NCI-H69 (cell line): Measurements from ENCODE around the gene SSX4B.
"Not testable (repeated sequence)": the region's sequence is repeated elsewhere in the genome, so short reads cannot be mapped to it uniquely, and the experiment has no call there.

Source experiments
- DNase-seq: peaks from one replicate; lab custom pipeline; 2025; lab: John Stamatoyannopoulos, UW

Gene SSX4B, protein sequence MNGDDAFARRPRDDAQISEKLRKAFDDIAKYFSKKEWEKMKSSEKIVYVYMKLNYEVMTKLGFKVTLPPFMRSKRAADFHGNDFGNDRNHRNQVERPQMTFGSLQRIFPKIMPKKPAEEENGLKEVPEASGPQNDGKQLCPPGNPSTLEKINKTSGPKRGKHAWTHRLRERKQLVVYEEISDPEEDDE

DNA sequence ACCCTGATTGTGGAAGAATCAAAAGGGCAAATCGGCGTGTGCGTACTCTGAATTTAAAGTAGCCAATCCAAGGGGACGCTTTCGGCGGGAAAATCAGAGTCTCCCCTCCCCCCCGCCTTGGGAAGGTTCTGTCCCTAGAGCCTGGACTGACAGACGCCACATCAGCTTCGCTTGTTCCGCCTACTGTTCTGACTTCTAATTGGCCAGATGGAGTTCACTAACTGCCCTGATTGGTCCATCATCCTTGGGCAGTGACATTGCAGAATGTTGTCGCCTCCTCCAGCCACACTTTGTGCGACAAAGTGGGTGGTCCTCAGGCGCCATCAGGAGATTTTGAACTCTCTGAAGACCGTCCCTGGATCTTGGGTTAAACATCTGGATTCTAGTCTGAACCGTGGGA lies at the start of gene SSX4B:
Gene SSX4B (minus strand): TSS at position 101 of the 400 bp plus-strand sequence. CDS start 588 bp downstream, outside the sequence.
- not testable (repeated sequence) for DNase-seq

- DNase-seq, result no peak
Measured at GRCh38 chrX:48460606-48461005, 48.8 kb upstream of the SSX4B start.

GRCh38 chrX:48460031-48460430 lies 48.3 kb upstream of the SSX4B start:
- no peak for DNase-seq

DNA sequence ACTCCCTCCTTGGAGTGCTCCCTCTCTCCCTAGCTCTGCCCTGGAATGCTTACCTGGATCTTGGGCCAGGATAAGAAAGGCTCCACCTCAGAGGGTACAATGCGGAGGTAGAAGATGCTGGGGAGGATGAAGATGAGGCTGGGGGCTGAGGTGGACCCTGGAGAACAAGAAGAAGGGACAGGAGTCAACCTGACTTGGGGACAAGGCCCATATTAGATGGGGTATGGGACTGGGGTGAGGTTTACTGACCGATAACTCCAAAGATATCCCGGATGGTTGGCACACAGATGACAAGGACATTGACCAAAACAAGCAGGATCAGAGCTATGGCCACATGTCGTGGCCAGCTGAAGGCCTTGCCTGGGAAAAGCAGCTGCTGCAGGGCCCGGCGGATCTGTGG lies 47.7 kb upstream of the SSX4B start:
- no peak for DNase-seq

DNA sequence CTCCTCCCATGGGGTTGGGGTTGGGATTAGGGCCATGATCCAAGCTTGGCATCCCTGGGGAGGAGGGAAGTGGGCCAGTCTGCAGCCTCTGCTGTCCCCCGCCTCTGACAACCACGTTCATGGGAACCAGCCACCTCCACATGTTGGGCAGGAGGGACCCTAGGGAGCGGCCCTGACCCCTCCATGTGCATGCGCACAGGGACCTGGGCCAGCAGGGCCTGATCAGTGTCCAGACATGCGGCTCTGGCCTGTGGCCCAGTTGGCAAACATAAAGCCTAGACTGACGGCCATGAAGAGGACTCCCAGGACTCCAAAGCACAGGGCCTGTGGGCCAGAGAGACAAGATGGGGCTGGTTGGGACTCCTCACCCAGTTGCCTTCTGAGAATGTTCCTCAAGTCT lies 47.0 kb upstream of the SSX4B start:
- no peak for DNase-seq

- DNase-seq, result no peak
Measured at GRCh38 chrX:48456628-48457331, 45.0 kb upstream of the SSX4B start.

- DNase-seq, result no peak
Measured at GRCh38 chrX:48451708-48452107, 39.9 kb upstream of the SSX4B start.

DNA sequence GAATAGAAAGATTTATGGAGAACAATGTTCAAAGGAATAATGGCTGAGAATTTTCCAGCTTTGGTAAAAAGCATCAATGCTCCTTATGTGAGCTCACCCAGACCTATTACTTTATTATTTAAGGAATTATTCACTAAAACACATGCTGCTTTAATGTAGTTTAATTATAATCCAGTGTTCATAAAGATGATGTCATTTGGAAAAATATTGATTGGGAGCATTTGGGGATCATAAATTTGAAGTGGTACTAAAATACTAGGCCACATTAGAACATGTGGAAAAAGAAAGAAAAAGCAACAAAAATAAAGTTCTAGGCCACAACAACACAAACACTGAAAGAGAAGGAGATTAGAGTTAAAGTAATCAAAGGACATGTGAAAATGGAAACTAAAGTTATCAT lies 38.3 kb upstream of the SSX4B start:
- DNase-seq, result no peak

GRCh38 chrX:48447201-48447600 lies 35.4 kb upstream of the SSX4B start:
- DNase-seq, result not testable (repeated sequence)

DNA sequence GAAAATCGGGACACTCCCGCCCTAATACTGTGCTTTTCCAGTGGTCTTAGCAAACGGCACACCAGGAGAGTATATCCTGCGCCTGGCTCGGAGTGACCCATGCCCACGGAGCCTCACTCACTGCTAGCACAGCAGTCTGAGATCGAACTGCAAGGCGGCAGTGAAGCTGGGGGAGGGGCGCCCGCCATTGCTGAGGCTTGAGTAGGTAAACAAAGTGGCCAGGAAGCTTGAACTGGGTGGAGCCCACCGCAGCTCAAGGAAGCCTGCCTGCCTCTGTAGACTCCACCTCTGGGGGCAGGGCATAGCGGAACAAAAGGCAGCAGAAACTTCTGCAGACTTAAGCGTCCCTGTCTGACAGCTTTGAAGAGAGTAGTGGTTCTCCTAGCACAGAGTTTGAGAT lies 22.0 kb upstream of the SSX4B start:
- not testable (repeated sequence) for DNase-seq

GRCh38 chrX:48430166-48430565 lies 18.4 kb upstream of the SSX4B start:
- not testable (repeated sequence) for DNase-seq

- not testable (repeated sequence) for DNase-seq
Measured at GRCh38 chrX:48429606-48430005, 17.8 kb upstream of the SSX4B start.

GRCh38 chrX:48427027-48427716 lies 15.4 kb upstream of the SSX4B start:
- DNase-seq, result not testable (repeated sequence)

GRCh38 chrX:48397825-48398224 lies 13.9 kb downstream of the SSX4B start:
- not testable (repeated sequence) for DNase-seq

DNA sequence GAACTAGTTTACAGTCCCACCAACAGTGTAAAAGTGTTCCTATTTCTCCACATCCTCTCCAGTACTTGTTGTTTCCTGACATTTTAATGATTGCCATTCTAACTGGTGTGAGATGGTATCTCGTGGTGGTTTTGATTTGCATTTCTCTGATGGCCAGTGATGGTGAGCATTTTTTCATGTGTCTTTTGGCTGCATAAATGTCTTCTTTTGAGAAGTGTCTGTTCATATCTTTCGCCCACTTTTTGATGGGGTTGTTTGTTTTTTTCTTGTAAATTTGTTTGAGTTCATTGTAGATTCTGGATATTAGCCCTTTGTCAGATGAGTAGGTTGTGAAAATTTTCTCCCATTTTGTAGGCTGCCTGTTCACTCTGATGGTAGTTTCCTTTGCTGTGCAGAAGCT lies 14.8 kb downstream of the SSX4B start:
- not testable (repeated sequence) for DNase-seq

DNA sequence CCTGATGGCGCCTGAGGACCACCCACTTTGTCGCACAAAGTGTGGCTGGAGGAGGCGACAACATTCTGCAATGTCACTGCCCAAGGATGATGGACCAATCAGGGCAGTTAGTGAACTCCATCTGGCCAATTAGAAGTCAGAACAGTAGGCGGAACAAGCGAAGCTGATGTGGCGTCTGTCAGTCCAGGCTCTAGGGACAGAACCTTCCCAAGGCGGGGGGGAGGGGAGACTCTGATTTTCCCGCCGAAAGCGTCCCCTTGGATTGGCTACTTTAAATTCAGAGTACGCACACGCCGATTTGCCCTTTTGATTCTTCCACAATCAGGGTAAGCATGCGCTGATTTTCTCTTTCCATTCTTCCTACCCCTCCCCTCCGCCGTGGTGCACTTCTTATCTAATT lies 28.5 kb downstream of the SSX4B start, which contains the start of gene SSX4:
Gene SSX4 (plus strand): TSS at position 301 of the 400 bp plus-strand sequence. CDS start 515 bp downstream, outside the sequence.
- DNase-seq, result not testable (repeated sequence)

DNA sequence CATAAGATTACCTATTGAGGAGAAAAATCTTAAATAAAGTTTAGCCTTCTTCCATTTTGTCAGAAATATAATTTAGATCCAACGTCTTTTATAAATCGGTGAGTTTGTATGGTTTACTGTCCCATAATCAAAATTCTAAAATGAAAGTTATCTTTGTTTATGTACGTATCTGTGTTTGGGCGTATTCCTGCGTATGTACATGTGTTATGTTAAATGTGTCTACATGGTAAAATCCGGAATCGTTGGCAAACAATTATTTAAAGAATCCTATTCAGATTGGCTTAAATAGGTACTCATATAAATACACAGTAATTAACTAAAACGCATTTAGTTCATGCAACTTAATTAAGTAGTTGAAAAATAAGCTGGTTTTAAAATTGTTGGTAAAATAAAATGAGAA lies 41.4 kb downstream of the SSX4B start:
- DNase-seq, result not testable (repeated sequence)

DNA sequence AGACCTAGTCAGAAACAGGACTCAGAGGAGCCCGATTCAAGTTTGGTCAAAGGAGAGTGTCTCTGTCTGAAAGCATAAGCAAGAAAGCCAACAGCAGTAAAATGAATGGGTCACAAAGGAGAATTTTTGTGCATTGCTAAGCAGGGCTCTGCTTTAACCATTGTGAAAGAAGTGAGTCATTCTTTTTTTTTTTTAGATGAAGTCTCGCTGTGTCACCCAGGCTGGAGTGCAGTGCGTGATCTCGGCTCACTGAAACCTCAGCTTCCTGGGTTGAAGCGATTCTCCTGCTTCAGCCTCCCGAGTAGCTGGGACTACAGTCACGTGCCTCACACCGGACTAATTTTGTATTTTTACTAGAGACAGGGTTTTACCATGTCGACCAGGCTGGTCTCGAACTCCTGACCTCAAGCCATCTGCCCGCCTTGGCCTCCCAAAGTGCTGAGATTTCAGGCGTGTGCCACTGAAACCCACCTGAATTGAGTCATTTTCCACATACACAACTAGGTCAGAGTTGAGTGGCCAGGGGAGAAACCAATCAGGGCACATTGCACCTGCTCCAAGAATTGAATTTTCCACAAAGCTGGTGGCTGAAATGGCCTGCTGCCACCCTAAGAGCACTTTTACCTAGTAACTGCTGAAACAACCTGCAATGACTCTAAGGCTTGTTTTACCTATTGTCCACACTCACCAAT lies 43.9 kb downstream of the SSX4B start:
- DNase-seq, result not testable (repeated sequence)

- DNase-seq, result not testable (repeated sequence)
Measured at GRCh38 chrX:48359281-48359680, 52.5 kb downstream of the SSX4B start.

DNA sequence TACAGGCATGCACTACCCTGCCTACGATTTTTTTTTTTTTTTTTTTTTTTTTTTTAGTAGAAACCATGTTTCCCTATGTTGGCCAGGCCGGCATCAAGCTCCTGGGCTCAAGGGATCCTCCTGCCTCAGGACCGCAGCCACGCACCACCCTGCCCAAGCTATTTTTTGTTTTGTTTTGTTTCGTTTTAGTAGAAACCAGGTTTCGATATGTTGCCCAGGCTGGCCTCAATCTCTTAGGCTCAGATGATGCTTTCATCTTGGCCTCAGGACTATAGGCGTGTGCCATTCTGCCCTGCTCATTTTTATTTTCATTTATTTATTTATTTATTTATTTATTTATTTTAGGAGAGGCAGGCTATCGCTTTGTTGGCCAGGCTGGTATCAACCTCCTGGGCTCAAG lies 54.1 kb downstream of the SSX4B start:
- no peak for DNase-seq

GRCh38 chrX:48356315-48357094 lies 55.3 kb downstream of the SSX4B start, which contains the start of gene SSX3:
TSS of gene SSX3 (minus strand) at chrX:48356703. CDS start at chrX:48355249, 1,454 bp downstream.
- DNase-seq, result not testable (repeated sequence)
